Superior temporal gyrus (tissue), 1 donor: ENCODE results near the gene YPEL1.

ENCODE experiments used
- DNase-seq: peaks from one replicate; pipeline ENCODE4 v3.0.0-alpha.2; 2016; ENCODE audit errors: extremely low spot score

YPEL1 gene

GRCh38 chr22:21657360-21658032, 78.1 kb downstream of the YPEL1 start:
- no peak for DNase-seq

- no peak for DNase-seq
Observed at GRCh38 chr22:21657020-21657359, 78.6 kb downstream of the YPEL1 start.

GRCh38 chr22:21652547-21653545, 82.7 kb downstream of the YPEL1 start:
- DNase-seq = no peak

GRCh38 chr22:21652010-21652546, 83.5 kb downstream of the YPEL1 start:
- DNase-seq = peak; percentile 83

- DNase-seq = no peak
Observed at GRCh38 chr22:21651521-21652009, 84.0 kb downstream of the YPEL1 start.

- no peak for DNase-seq
Observed at GRCh38 chr22:21650823-21651520, 84.6 kb downstream of the YPEL1 start.

- DNase-seq = no peak
Observed at GRCh38 chr22:21650280-21650679, 85.3 kb downstream of the YPEL1 start.
